C4-2B (cell line): ENCODE measurements around the gene HCRTR2.
A peak's percentile ranks its signal among the peaks of the same experiment; 100 is the strongest.

ENCODE experiments used
- H3K27ac ChIP-seq: fragments of 450-650 bp; 2 replicates; pipeline ENCODE4 v1.5.1; 2017
- CTCF ChIP-seq: fragments of 450-650 bp; conservative IDR thresholded peaks from 2 replicates; pipeline ENCODE4 v1.5.1; 2017; ENCODE audit warnings: mild to moderate bottlenecking
- ZFX ChIP-seq: fragments of 450-650 bp; IDR thresholded peaks from 2 replicates; pipeline ENCODE4 v1.6.1; 2017

The HCRTR2 gene

GRCh38 chr6:55265409-55266114 lies 91.2 kb downstream of the HCRTR2 start:
- H3K27ac ChIP-seq: no peak overlapping the region
- TF ChIP-seq CTCF (no peak), ZFX (no peak)

- no peak for TF ChIP-seq CTCF
- TF ChIP-seq ZFX: no peak
- no peak overlapping the region for H3K27ac ChIP-seq
Measured at GRCh38 chr6:55266896-55267295, 92.6 kb downstream of the HCRTR2 start.

- no peak for TF ChIP-seq ZFX
- peak; percentile 77 for TF ChIP-seq CTCF
Measured at GRCh38 chr6:55276745-55277530, 102.6 kb downstream of the HCRTR2 start.

GRCh38 chr6:55277646-55278045 lies 103.3 kb downstream of the HCRTR2 start:
- H3K27ac ChIP-seq: no peak overlapping the region
- no peak for TF ChIP-seq ZFX

More at GRCh38 chr6:55276745-55277530, 102.6 kb downstream of the HCRTR2 start:
- no peak overlapping the region for H3K27ac ChIP-seq

GRCh38 chr6:55281215-55281614 lies 106.9 kb downstream of the HCRTR2 start:
- H3K27ac ChIP-seq: no peak overlapping the region
- no peak for TF ChIP-seq CTCF
- no peak for TF ChIP-seq ZFX

- TF ChIP-seq ZFX (no peak), CTCF (no peak)
- no peak overlapping the region for H3K27ac ChIP-seq
Measured at GRCh38 chr6:55282115-55282514, 107.8 kb downstream of the HCRTR2 start.

GRCh38 chr6:55286824-55287223 lies 112.5 kb downstream of the HCRTR2 start:
- TF ChIP-seq CTCF (no peak), ZFX (no peak)
- H3K27ac ChIP-seq: no peak overlapping the region

- TF ChIP-seq ZFX (no peak), CTCF (no peak)
- no peak overlapping the region for H3K27ac ChIP-seq
Measured at GRCh38 chr6:55290736-55291135, 116.4 kb downstream of the HCRTR2 start.
